IMR-90 (cell line): ENCODE results near the gene CAPSL. TPM values are rescaled to one million over a fixed set of nuclear protein-coding genes. Genes with fewer than 3 reads are reported as not detected.

Source experiments
- ATAC-seq: fragments of 200-7000 bp; cut with Tn5 transposase; 2 replicates; pipeline ENCODE4 v1.9.1; 2020; ENCODE audit warnings: low read depth, mild to moderate bottlenecking, moderate library complexity
- BruUV-seq: library from RNA; stranded (reverse); fragments of 400-500 nt; replicated peaks from 2 replicates; lab custom pipeline; 2021; lab: Mats Ljungman, UMichigan
- CTCF ChIA-PET: fragments of 300-600 bp; formaldehyde crosslinking; extraction: SDS; loops from one replicate; lab custom pipeline; 2021; ENCODE audit warnings: antibody characterized with exemption; lab: Yijun Ruan, JAX
- POLR2A ChIA-PET: fragments of 300-600 bp; sonication (Branson Sonifier 250); formaldehyde crosslinking; loops from one replicate; lab custom pipeline; 2022; ENCODE audit warnings: antibody characterized with exemption; ENCODE audit not compliant: unreplicated experiment; lab: Charles Lee
- DNase-seq: peaks from one replicate; pipeline ENCODE4 v3.0.0; 2013
- H2AFZ ChIP-seq: replicated peaks from 2 replicates; pipeline ENCODE3; 2013; ENCODE audit warnings: low read length, mild to moderate bottlenecking; ENCODE audit not compliant: poor library complexity
- H2AK5ac ChIP-seq: 2 replicates; pipeline ENCODE4 v1.6.1; 2013; ENCODE audit warnings: low read depth, low read length, inconsistent platforms
- H2AK9ac ChIP-seq: replicated peaks from 2 replicates; pipeline ENCODE3; 2013; ENCODE audit warnings: mild to moderate bottlenecking, low read depth, low read length, moderate library complexity; ENCODE audit not compliant: poor library complexity
- H2BK120ac ChIP-seq: 2 replicates; pipeline ENCODE4 v1.6.1; 2013; ENCODE audit warnings: low read depth, low read length, inconsistent platforms
- H2BK15ac ChIP-seq: 3 replicates; pipeline ENCODE4 v1.6.1; 2013; ENCODE audit warnings: low read depth, low read length, inconsistent platforms
- H2BK20ac ChIP-seq: 2 replicates; pipeline ENCODE4 v1.6.1; 2013; ENCODE audit warnings: low read depth, mild to moderate bottlenecking, inconsistent platforms, low read length, moderate library complexity
- H2BK5ac ChIP-seq: 2 replicates; pipeline ENCODE4 v1.6.1; 2013; ENCODE audit warnings: mild to moderate bottlenecking, low read depth, low read length, inconsistent platforms; ENCODE audit not compliant: poor library complexity, severe bottlenecking
- H3K14ac ChIP-seq: replicated peaks from 2 replicates; pipeline ENCODE4 v1.6.1; 2013; ENCODE audit warnings: low read depth, low read length, inconsistent platforms
- H3K18ac ChIP-seq: 2 replicates; pipeline ENCODE4 v1.6.1; 2013; ENCODE audit warnings: low read depth, low read length, control low read depth
- H3K23ac ChIP-seq: 2 replicates; pipeline ENCODE4 v1.6.1; 2013; ENCODE audit warnings: low read depth, low read length, inconsistent platforms
- H3K27ac ChIP-seq: 2 replicates; pipeline ENCODE4 v1.5.1; 2013; ENCODE audit warnings: mild to moderate bottlenecking, control low read depth, low read length; ENCODE audit not compliant: insufficient read depth
- H3K27me3 ChIP-seq: 2 replicates; pipeline ENCODE4 v1.6.1; 2013; ENCODE audit warnings: low read length; ENCODE audit not compliant: control insufficient read depth, insufficient read depth
- H3K36me3 ChIP-seq: 2 replicates; pipeline ENCODE4 v1.6.1; 2013; ENCODE audit warnings: low read length, mixed read lengths; ENCODE audit not compliant: control insufficient read depth, insufficient read depth
- H3K4ac ChIP-seq: 2 replicates; pipeline ENCODE4 v1.6.1; 2013; ENCODE audit warnings: low read depth, low read length, inconsistent platforms
- H3K4me1 ChIP-seq: 2 replicates; pipeline ENCODE4 v1.6.1; 2013; ENCODE audit warnings: low read length, mixed read lengths; ENCODE audit not compliant: control insufficient read depth, insufficient read depth
- H3K4me2 ChIP-seq: 2 replicates; pipeline ENCODE4 v1.6.1; 2013; ENCODE audit warnings: low read depth, mild to moderate bottlenecking, control low read depth, low read length, moderate library complexity
- H3K4me3 ChIP-seq: 2 replicates; pipeline ENCODE4 v1.5.1; 2013; ENCODE audit warnings: low read depth, mild to moderate bottlenecking, control low read depth, low read length, moderate library complexity; ENCODE audit not compliant: insufficient read depth
- H3K56ac ChIP-seq: 2 replicates; pipeline ENCODE4 v1.6.1; 2013; ENCODE audit warnings: low read length, inconsistent platforms; ENCODE audit not compliant: insufficient read depth; ENCODE audit errors: extremely low read depth
- H3K79me1 ChIP-seq, 2 experiments: 2 replicates each; pipeline ENCODE4 v1.6.1; 2013; ENCODE audit warnings: low read length in 2 of 2, inconsistent platforms in 1 of 2, low read depth in 1 of 2
- H3K9ac ChIP-seq: 2 replicates; pipeline ENCODE4 v1.6.1; 2013; ENCODE audit warnings: low read depth, low read length, control low read depth
- H3K9me1 ChIP-seq: 2 replicates; pipeline ENCODE4 v1.6.1; 2013; ENCODE audit warnings: low read length, inconsistent platforms; ENCODE audit not compliant: insufficient read depth
- H3K9me3 ChIP-seq: 2 replicates; pipeline ENCODE4 v1.6.1; 2013; ENCODE audit warnings: low read length; ENCODE audit not compliant: control insufficient read depth, insufficient read depth
- H4K20me1 ChIP-seq: 2 replicates; pipeline ENCODE4 v1.6.1; 2013; ENCODE audit warnings: low read length, inconsistent platforms; ENCODE audit not compliant: insufficient read depth
- H4K5ac ChIP-seq: 2 replicates; pipeline ENCODE4 v1.6.1; 2013; ENCODE audit warnings: mild to moderate bottlenecking, low read depth, low read length, control low read depth
- H4K8ac ChIP-seq, 2 experiments: 2 replicates each; pipeline ENCODE4 v1.6.1; 2013; ENCODE audit warnings: low read depth in 2 of 2, low read length in 2 of 2, control low read depth in 1 of 2, inconsistent platforms in 1 of 2
- H4K91ac ChIP-seq: 2 replicates; pipeline ENCODE4 v1.6.1; 2013; ENCODE audit warnings: low read depth, low read length, inconsistent platforms; ENCODE audit not compliant: insufficient read depth
- ELK1 ChIP-seq: fragments of 150-350 bp; IDR thresholded peaks from 2 replicates; pipeline ENCODE4 v1.6.1; 2016; ENCODE audit warnings: low read depth, mild to moderate bottlenecking, low read length, moderate library complexity, borderline replicate concordance
- FOS ChIP-seq: fragments of 150-350 bp; IDR thresholded peaks from 2 replicates; pipeline ENCODE4 v1.6.1; 2016; ENCODE audit warnings: low read depth, low read length
- NFE2L2 ChIP-seq: fragments of 150-350 bp; IDR thresholded peaks from 2 replicates; pipeline ENCODE4 v1.6.1; 2016; ENCODE audit warnings: low read depth, mild to moderate bottlenecking, low read length
- WGBS, 2 experiments: methylation state at CpG; one replicate each; pipeline versions ENCODE4 v1.1.5 to v1.1.7; 2013; ENCODE audit warnings: missing lambda C conversion rate in 2 of 2; ENCODE audit not compliant: insufficient read length in 1 of 2; ENCODE audit errors: extremely low coverage in 2 of 2; 5-methylcytosine and 5-hydroxymethylcytosine counted together
- dilution Hi-C: fragments of 300-500 bp; cut with HindIII; formaldehyde crosslinking; loops from one replicate; pipeline ENCODE4 v1.14.3; 2018; ENCODE audit warnings: low sequenced_read_pairs; ENCODE audit not compliant: unreplicated experiment
- in situ Hi-C: fragments of 300-500 bp; cut with MboI; formaldehyde crosslinking; loops from 3 replicates; pipeline ENCODE4 v1.14.3; 2019; ENCODE audit warnings: low sequenced_read_pairs, inconsistent platforms, mixed read lengths
- intact Hi-C: fragments of 100-400 bp; cut with micrococcal nuclease; formaldehyde crosslinking; loops from 2 replicates; pipeline ENCODE4 v1.10.0; 2022
- polyA plus RNA-seq, 3 experiments: library from polyadenylated mRNA; depleted of rRNA; stranded (reverse); fragments of >200 nt; gene quantifications; 2 replicates each; pipeline ENCODE4 v1.2.3, GENCODE V29; 2012; ENCODE audit warnings: low replicate concordance in 1 of 3
- total RNA-seq: library from RNA; depleted of rRNA; stranded (reverse); fragments of >200 nt; gene quantifications from 2 replicates; pipeline ENCODE4 v1.2.3, GENCODE V29; 2012

CAPSL gene
- total and polyA plus RNA-seq, 2 of the 4 experiments (the other 2 are of a cell fraction): 0.09 TPM; not detected in 1

- Histone ChIP-seq H2BK5ac (no peak overlapping the region), H3K36me3 (peaks cover 24% of the 10 kb centered on the region), H3K9ac (no peak overlapping the region), H3K4ac (no peak overlapping the region), H2BK120ac (no peak overlapping the region), H4K5ac (no peak overlapping the region), H2AK5ac (no peak overlapping the region), H3K4me2 (no peak overlapping the region), H4K20me1 (no peaks in the 10 kb centered on the region), H2BK20ac (no peak overlapping the region), H3K27ac (no peak overlapping the region), H2BK15ac (no peak overlapping the region), H3K23ac (no peak overlapping the region), H2AFZ (no peak overlapping the region), H4K8ac (no peak overlapping the region), H3K4me1 (no peaks in the 10 kb centered on the region), H3K4me3 (no peak overlapping the region), H3K56ac (no peak overlapping the region), H3K18ac (no peak overlapping the region), H2AK9ac (no peak overlapping the region), H4K91ac (no peak overlapping the region), H3K9me3 (no peaks in the 10 kb centered on the region), H3K14ac (no peak overlapping the region), H3K27me3 (no peaks in the 10 kb centered on the region), H3K9me1 (peaks cover 7% of the 10 kb centered on the region), H3K79me1 (peaks cover 14 to 17% of the 10 kb centered on the region in 2 experiments; a peak in 2 of 4 replicates)
- TF ChIP-seq ELK1: no peak
- no peak for TF ChIP-seq NFE2L2
- no peak for TF ChIP-seq FOS
- DNase-seq (no peak), ATAC-seq (no peak)
- no TSS peak for BruUV-seq
- ChIA-PET POLR2A (no interaction called here), CTCF (no interaction called here)
- in situ Hi-C loops: no loop called here
- dilution Hi-C loops: no loop called here
- no CpG with 5 or more reads among the region's 4 CpGs for WGBS, 2 experiments
- intact Hi-C loops: no loop called here
Measured at GRCh38 chr5:35870605-35871004, 67.8 kb downstream of the CAPSL start.
